HG03196 (cell line): ENCODE results near the gene SFMBT2.

Experiments
- ATAC-seq: cut with Tn5 transposase; IDR thresholded peaks from one replicate; pipeline ENCODE4 v1.9.1; 2021; ENCODE audit not compliant: unreplicated experiment

The SFMBT2 gene

DNA sequence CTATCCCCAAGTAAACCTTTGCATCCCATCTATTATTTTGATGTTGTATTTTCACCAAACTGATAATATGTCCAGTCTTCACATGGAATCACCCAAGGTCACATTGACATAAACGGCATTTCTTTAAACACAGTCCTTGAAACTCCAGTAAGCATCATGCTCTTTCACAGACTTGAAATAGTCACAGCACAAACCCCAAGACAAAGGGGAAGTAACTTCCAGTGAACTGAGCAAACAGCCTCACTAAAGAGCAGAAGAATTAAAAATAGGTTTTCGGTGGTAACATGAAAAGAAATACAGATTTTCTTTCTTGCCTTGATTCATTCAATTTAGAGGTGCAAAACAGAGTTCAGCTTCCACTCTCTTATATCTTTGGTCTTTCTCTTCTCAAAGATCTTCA, 253.7 kb downstream of the SFMBT2 start:
- no peak for ATAC-seq

- ATAC-seq = no peak
These were observed 257.1 kb downstream of the SFMBT2 start for GRCh38 chr10:7153750-7154149.

DNA sequence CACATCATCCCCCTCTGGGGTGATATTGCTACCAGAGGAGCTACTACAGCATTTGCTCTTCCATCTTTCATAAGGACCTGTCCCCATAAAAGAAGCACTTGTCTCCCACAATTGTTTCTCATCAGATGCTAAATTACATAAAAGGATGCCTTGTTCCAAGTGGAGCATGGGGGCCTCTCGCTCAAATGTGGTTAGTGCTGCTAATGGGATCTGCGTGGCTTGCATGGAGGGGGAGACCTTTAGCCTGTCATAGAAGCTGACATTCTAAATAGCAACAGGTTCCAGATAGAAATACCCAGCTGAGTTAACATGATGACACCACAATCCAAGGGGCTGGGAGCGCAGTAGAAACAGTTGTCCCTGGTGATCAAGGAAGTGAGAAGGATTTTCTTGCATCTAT, 257.9 kb downstream of the SFMBT2 start:
- no peak for ATAC-seq

DNA sequence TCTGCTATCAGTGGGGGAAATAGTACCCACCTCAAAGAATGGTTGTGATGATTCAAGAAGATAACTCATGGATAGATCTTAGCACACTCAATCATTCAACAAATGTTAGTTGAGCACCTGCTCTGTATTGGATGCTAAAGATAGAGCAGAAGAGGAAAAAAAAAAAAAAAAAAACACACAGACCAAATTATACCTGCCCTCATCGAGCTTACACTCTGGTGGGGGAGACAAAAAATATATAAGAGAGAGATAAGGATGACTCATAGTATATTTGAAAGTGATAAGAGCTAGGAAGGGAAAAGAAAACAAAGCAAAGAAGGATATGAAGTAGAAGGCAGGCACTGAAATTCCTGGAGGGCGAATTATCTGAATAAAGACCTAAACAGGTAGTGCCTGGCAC, 258.5 kb downstream of the SFMBT2 start:
- no peak for ATAC-seq

DNA sequence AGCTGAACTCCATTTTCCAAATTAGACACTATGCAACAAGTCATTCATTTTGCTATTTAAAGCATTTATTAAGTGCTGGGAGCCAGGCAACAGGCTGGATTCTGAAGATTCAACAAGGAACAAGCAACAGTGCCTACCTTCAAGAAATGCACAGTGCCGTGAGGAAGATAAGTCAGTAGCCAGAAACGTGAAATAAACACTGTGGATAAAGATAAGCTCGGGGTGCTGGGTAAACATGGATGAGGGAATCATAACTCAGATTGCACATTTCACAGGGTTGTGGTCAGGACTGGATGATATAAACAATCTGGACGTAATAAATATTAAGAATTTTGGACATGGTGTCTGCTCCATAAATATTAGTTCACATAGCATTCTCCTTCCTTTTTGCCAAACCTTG, 259.3 kb downstream of the SFMBT2 start:
- no peak for ATAC-seq

DNA sequence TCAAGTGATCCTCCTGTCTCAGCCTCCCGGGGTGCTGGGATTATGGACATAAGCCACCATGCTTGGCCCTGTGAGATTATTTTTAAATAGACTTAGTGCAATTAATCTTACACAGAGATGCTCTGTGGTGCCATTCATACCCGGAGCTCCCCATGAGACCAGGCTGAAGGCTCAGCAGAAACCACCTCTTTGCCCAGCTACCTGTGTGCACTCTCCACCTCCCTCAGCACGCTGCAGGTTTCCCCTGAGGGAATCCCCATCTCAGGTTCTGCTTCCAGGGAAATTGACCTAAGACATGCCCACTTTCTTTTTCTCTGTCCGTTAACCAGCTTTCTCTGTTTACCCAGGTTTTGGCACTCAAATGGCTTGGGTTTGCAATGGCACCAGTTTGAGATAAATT, 260.5 kb downstream of the SFMBT2 start:
- no peak for ATAC-seq

DNA sequence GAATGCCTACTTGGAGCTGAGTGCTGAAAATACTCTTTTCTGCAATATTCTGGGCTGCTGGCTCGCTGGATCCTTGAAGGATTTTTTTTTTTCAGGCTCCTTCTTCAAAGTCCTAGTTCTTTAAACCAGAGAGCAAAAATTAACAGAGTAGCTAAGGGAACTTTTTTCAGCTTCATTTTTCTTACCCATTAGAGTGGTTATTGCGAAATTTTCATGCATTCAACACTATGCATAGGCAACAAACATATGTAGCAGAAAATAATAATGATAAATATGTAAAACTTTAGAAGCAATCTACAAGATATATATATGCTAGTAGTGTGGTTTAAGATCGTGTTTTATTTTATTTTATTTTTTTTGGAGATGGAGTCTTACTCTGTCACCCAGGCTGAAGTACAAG, 264.6 kb downstream of the SFMBT2 start:
- no peak for ATAC-seq

DNA sequence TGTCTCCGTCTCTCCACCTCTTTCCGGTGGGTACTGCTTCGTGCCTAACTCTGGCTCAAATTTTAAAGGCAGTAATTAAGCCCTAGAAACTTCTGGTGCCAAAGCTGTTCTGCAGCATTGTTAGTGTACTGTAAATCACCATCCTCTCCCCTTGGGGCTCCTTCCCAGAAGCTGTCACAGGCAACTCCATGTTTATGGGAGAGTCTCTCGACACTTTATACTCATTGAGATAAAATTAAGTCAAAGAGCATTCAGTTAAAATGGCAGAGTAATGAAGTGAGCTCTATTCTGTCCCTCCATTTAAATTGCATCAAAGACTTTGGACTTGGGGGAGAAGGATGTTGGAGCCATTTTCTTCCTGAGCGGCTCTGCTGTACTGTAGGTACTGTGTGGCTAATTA, 274.8 kb downstream of the SFMBT2 start:
- ATAC-seq = no peak

DNA sequence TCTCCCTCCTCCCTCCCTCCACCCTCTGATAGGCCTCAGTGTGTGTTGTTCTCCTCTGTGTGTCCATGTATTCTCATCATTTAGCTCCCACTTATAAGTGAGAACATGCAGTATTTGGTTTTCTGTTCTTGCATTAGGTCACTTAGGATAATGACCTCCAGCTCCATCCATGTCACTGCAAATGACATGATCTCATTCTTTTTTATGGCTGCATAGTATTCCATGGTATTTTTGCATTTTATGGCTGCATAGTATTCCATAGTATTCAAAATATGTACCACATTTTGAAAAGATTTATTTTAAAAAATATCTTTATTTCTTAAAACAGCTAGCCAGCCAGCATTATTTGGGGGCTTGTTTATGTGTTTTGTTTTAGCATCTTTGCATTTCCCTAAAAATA, 275.6 kb downstream of the SFMBT2 start:
- ATAC-seq = no peak

GRCh38 chr10:7134448-7134847, 276.4 kb downstream of the SFMBT2 start:
- no peak for ATAC-seq

- no peak for ATAC-seq
These were observed 276.9 kb downstream of the SFMBT2 start for GRCh38 chr10:7133958-7134357.

GRCh38 chr10:7133278-7133677, 277.6 kb downstream of the SFMBT2 start:
- ATAC-seq = no peak

DNA sequence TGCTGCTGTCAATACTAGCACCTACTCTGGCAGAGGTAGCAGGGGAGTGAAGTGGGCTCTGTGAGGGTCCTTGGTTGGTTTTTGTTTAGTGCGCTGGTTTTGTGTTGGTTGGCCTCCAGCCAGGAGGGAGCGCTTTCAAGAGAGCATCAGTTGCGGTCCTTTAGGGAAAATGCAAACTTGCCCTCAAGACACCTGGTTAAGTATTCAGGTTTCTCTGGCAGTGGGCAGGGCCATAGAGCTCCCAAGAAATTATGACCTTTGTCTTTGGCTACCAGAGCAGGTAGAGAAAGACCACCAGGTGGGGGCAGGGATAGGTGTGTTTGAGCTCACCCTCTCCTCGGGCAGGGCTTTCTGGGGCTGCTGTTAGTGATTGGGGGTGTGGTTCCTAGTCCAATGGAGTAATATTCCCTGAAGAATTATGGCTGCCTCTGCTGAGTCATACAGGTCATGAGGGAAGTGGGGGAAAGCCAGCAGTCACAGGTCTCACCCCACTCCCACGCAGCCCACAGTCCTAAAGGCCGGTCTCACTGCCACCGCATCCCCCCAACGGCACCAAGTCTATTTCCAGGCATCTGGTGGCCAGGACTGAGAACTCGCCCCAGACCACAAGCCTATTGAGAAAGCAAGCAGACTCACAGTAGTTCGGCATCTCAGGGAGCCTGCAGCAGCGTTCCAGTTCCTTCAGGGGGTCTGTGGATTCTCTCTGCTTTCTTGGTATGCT, 280.5 kb downstream of the SFMBT2 start:
- ATAC-seq = no peak

DNA sequence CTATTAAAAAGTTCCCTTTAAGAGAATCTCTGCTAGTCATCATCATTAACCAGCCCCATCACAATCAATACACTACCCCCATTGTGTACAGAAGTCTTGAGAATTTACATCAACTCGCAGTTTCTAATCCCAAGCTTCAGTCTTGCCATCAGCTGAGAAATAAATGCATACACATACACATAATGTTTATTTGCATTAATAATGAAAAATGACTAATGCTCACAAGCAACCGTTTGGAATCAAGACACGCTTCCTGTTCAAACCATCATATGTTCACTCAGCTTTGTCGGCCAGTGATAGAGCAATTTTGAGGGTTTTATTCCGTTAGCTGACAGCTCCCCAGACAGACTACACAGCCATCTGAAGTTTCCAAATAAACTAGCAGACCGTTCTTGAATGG, 287.1 kb downstream of the SFMBT2 start:
- ATAC-seq = no peak

GRCh38 chr10:7122561-7122960, 288.3 kb downstream of the SFMBT2 start:
- ATAC-seq = no peak

DNA sequence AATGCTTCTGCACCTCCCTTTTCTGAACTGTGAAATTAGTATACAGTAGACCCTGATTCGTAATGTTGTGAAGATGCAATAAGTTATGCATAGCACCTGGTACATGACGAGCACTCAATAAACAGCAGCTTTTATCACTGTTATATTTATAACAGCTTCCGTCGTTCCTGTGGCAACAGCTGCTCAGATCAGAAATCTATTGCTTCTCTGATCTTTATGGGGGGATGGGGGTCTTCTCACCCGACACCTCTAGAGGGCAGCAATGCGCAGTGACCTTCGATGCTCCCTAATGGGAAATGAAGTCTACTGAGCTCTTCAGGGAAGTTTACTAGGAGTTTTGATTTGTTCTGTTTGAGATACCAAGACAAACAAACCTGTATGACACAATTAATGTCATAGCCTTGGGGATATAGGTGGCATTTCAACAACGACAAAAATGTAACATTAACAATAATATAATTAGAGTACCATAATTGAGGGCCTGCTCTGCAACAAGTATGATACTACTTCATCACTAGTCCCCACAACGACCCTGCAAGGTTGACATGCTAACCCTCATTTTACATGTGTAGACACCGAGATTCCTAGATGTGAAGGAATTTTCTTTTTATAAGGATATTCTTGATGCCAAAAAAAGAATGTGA, 289.6 kb downstream of the SFMBT2 start:
- no peak for ATAC-seq

DNA sequence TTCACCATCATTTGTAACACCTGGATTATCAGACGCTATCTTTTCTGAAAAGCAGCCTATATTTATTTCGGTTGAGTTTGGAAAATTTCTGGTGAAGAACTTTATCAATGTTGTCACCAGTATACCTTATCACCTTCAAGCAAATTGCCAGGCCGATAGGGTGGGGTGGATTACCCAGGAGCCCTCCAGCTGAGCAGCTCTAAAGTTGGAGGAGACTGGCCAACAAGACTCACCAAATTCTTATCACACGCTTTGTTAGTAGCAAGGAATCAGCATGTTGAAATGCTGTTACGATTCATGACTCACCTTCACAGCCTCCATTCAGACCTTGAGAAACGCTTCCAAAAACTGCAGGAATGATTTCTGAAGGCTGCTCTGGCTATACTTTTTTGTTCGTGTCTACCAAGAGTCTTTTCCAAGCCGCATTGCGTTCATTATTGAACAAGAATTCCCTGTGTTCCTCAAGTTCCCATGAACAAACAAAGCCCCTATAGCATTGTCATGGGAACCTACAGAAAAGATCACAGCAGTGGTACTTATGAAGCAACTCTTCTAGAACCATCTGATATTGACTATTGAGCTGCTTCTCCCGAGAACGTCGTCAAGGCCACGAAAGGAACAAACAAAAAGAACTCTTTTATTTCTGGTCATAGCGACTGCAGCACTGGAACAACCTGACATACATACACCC, 291.4 kb downstream of the SFMBT2 start:
- ATAC-seq = no peak

- ATAC-seq = no peak
These were observed 292.8 kb downstream of the SFMBT2 start for GRCh38 chr10:7117806-7118674.

DNA sequence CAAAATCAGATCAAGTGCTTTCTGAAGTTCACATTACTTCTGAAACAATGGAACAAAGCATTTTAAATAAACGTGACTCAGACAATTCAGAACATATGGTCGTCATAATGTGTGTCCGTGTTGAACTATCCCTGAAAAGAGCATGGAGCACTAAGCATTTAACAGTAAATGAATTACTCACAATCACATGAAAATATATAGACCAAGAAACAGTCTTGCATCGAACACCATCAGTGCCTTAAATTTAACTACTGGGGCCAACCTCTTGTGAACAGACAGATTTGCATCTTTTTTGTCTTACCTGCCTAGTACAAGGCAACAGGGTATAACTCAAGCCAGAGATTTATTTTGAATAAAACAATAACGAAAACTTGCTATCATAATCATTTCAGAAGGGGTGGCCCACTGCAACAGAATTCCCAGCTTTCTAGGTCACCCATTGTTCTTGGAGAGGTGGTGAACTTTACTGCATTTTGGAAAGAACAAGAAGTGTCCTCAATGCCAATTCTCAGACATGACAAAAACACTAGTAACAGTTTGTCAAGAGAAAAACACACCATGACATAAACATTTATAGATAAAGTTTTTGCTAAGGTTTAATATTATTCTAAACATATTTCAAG, 293.5 kb downstream of the SFMBT2 start:
- ATAC-seq = no peak

- ATAC-seq = no peak
These were observed 299.3 kb downstream of the SFMBT2 start for GRCh38 chr10:7111561-7111960.

GRCh38 chr10:7111089-7111488, 299.7 kb downstream of the SFMBT2 start:
- ATAC-seq = no peak
